Inflammatory macrophage treated with lipopolysaccharide for 4 hours (primary cell): ENCODE data around the gene KLF4.

Source experiments
- DNase-seq: peaks from one replicate; pipeline ENCODE4 v3.0.0-alpha.2; 2020

The KLF4 gene

DNA sequence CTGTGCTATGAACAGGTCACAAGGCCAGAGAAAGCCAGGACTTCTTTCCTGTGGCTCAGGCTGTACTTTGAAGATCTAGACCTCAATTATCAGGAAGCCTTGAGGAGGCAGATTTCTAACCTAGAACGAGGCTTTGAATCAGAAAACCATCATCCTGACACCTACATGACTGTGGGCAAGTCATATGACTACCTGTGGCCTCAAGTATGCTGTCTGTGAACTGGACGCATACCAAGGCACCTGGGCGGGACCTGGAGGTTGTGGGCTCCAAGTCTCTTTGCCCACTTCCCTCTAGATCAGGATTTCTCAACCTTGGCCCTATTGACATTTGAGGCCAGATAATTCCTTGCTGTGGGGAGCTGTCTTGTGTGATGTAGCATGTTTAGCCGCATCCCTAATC, 42.5 kb downstream of the KLF4 start:
- DNase-seq, result no peak

DNA sequence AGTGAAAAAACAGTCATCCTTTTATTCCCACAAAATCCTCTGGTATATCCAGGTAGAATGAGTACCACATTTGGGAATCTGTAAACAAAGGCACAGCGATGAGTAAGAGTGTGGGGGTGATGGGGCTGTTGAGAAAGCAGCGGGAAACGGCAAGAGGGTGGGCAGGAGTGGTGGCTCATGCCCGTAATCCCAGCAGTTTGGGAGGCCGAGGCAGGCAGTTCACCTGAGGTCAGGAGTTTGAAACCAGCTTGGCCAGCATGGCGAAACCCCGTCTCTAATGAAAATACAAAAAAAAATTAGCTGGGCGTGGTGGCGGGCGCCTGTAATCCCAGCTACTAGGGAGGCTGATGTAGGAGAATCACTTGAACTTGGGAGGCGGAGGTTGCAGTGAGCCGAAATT, 43.1 kb downstream of the KLF4 start:
- no peak for DNase-seq

DNA sequence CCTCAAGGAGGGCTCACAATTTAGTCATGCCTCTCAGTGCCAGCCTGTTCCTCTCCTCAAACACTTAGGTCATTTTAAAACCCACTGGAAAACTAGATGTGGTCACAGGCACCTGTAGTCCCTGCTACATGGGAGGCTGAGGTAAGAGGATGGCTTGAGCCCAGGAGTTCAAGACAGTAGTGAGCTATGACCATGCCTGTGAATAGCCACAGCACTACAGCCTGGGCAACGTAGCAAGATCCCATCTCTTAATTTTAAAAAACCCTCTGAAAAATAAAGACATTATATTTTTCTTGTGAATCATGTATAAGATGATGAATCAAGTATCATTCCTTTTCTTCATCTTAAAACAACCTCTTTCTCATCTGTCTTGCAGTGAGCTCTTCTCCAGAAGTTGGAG, 45.8 kb downstream of the KLF4 start:
- DNase-seq, result no peak

- no peak for DNase-seq
These were observed 49.5 kb downstream of the KLF4 start for GRCh38 chr9:107439991-107440456.

DNA sequence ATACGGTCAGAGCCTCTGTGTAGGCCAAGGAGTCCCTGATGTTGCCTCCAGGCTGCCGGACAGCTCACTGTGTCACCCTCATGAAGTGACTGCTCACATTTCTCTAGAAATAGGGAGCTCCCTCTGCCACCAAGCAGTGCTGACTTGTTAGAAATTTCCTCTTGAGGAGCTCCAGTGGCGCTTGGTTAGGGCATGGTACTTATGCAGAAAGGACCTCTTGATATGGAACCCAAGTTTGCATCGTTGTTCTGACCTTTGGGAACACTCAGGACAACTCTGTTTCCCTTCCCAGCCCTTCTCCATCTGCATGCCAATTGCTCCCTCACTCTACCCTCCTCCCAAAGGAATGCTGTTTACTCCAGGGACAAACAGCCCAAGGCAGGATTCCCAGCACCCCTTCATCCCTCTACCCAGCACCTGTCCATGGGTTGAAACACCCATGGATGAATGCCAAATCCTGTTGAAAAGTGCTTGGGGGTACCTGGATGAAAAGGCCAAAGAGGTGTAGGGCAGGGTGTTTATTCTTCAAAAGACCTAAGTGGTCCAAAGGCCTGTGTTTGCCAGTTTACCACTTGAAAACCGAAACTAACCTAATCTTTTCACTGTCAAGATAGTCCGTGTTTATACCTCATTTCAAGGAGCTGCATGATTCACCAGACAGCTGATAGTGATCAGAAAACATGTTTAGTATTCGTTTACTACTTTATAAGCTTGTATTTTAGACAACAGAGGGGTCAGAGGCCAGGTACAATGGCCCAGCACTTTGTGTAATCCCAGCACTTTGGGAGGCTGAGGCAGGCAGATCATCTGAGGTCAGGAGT, 51.1 kb downstream of the KLF4 start:
- DNase-seq, result no peak

- DNase-seq, result no peak
These were observed 51.9 kb downstream of the KLF4 start for GRCh38 chr9:107437716-107438115.

GRCh38 chr9:107435415-107435814, 54.2 kb downstream of the KLF4 start:
- DNase-seq, result no peak
